Measurements from ENCODE around the gene ELK3.

The ELK3 gene

DNA sequence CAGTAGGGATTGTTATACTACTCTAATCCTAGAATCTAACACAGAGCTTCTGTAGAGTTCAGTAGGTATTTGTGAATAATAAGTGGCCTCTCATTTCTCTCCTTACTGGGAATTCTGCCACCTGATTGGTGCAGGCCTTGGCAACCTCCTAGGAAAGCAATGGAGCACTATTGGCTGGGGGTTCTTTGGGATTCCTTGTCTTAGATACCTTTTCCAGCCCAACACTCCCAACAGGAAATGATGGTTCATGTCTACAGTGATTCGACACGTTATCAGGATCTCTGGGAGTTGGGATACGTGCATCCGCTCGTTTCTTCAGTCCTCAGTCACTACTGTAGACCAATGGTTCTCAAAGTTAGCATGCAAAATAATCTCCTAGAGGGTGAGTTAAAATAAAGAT, 67.4 kb downstream of the ELK3 start:
- H4K20me1 ChIP-seq (ENCODE audit: insufficient read depth, low read length, poor library complexity, severe bottlenecking): peaks cover 13% of the 10 kb centered on the region
- no peaks in the 10 kb centered on the region for H3K27me3 ChIP-seq (ENCODE audit: insufficient read depth, low read length, poor library complexity, severe bottlenecking)
- H3K9me2 ChIP-seq (replicated peaks; ENCODE audit: low read depth, low read length): no peaks in the 10 kb centered on the region
- H3K9ac ChIP-seq (ENCODE audit: low read depth, low read length, poor library complexity, severe bottlenecking): no peak overlapping the region
- H3K79me2 ChIP-seq (ENCODE audit: insufficient read depth, low read length): peaks cover 10% of the 10 kb centered on the region; the same call in 1 of the 2 replicates
- no peaks in the 10 kb centered on the region for H3K4me1 ChIP-seq (ENCODE audit: insufficient read depth, low read length, poor library complexity, severe bottlenecking)
- no peak overlapping the region for H2AFZ ChIP-seq (ENCODE audit: low read length)
- no peak overlapping the region for H3K4me2 ChIP-seq (ENCODE audit: low read depth, low read length, poor library complexity, severe bottlenecking)
- TF ChIP-seq, protein P1, sequence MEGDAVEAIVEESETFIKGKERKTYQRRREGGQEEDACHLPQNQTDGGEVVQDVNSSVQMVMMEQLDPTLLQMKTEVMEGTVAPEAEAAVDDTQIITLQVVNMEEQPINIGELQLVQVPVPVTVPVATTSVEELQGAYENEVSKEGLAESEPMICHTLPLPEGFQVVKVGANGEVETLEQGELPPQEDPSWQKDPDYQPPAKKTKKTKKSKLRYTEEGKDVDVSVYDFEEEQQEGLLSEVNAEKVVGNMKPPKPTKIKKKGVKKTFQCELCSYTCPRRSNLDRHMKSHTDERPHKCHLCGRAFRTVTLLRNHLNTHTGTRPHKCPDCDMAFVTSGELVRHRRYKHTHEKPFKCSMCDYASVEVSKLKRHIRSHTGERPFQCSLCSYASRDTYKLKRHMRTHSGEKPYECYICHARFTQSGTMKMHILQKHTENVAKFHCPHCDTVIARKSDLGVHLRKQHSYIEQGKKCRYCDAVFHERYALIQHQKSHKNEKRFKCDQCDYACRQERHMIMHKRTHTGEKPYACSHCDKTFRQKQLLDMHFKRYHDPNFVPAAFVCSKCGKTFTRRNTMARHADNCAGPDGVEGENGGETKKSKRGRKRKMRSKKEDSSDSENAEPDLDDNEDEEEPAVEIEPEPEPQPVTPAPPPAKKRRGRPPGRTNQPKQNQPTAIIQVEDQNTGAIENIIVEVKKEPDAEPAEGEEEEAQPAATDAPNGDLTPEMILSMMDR (conservative IDR thresholded peaks at IDR 0.05; ENCODE audit: low read length): no peak
- TF ChIP-seq EZH2phosphoT487 (IDR thresholded peaks at IDR 0.05; ENCODE audit: borderline replicate concordance): no peak
- no peaks in the 10 kb centered on the region for H3F3A ChIP-seq (ENCODE audit: low read depth)
- H3K9me3 ChIP-seq (ENCODE audit: insufficient read depth, low read depth, low read length): no peaks in the 10 kb centered on the region
- peaks cover 86% of the 10 kb centered on the region for H3K36me3 ChIP-seq (ENCODE audit: insufficient read depth, low read length)
- H3K4me3 ChIP-seq (ENCODE audit: low read length, poor library complexity, severe bottlenecking): no peak overlapping the region

DNA sequence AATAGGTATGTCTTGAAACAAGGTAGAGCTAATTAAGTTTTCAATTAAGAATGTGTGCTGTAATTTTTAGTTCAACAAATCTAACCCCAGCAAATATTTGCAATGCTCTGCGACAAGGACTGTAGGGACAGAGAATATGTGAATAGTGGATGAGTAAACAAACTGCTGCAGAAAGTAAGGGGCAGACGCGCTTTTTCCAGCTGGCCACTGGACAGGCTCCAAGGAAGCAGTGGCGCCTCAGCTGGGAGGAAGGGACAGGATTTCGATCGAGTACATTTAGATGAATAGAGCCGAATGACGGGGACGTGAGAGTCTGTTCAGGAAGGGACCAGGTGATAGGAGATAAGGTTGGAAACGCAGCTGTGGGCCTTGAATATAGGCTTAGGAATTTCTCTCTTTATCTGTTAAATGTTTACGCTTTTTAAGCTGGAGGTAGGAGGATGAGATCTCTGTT, 69.3 kb downstream of the ELK3 start:
- Histone ChIP-seq H2AFZ (ENCODE audit: low read length) (no peak overlapping the region), H3K9ac (ENCODE audit: low read depth, low read length, poor library complexity, severe bottlenecking) (no peak overlapping the region), H3K9me3 (ENCODE audit: insufficient read depth, low read depth, low read length) (no peaks in the 10 kb centered on the region), H3F3A (ENCODE audit: low read depth) (0 out of 2 replicates have a peak, but pooled peaks cover 4% of the 10 kb centered on the region), H3K36me3 (ENCODE audit: insufficient read depth, low read length) (peaks cover 88% of the 10 kb centered on the region), H3K27me3 (ENCODE audit: insufficient read depth, low read length, poor library complexity, severe bottlenecking) (no peaks in the 10 kb centered on the region), H3K4me1 (ENCODE audit: insufficient read depth, low read length, poor library complexity, severe bottlenecking) (no peaks in the 10 kb centered on the region), H3K9me2 (replicated peaks; ENCODE audit: low read depth, low read length) (no peaks in the 10 kb centered on the region), H3K79me2 (ENCODE audit: insufficient read depth, low read length) (no peaks in the 10 kb centered on the region), H3K4me3 (ENCODE audit: low read length, poor library complexity, severe bottlenecking) (no peak overlapping the region), H4K20me1 (ENCODE audit: insufficient read depth, low read length, poor library complexity, severe bottlenecking) (peaks cover 5% of the 10 kb centered on the region), H3K4me2 (ENCODE audit: low read depth, low read length, poor library complexity, severe bottlenecking) (no peak overlapping the region)
- TF ChIP-seq, protein P1 (conservative IDR thresholded peaks at IDR 0.05; ENCODE audit: low read length): no peak
- no peak for TF ChIP-seq EZH2phosphoT487 (IDR thresholded peaks at IDR 0.05; ENCODE audit: borderline replicate concordance)

DNA sequence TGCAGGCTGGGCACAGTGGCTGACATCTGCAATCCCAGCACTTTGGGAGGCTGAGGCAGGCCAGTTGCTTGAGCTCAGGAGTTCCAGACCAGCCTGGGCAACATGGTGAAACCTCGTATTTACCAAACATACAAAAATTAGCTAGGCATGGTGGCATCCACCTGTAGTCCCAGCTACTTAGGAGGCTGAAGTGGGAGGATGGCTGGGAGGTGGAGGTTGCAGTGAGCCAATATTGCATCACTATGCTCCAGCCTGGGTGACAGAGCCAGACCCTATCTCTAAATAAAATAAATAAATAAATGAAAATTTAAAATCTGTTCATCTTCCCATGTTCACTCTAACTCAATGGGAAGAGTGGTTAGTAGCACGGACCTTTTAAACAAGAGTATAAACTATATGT, 71.2 kb downstream of the ELK3 start:
- H3K9ac ChIP-seq (ENCODE audit: low read depth, low read length, poor library complexity, severe bottlenecking): no peak overlapping the region
- H3K4me2 ChIP-seq (ENCODE audit: low read depth, low read length, poor library complexity, severe bottlenecking): no peak overlapping the region
- no peaks in the 10 kb centered on the region for H3K4me1 ChIP-seq (ENCODE audit: insufficient read depth, low read length, poor library complexity, severe bottlenecking)
- no peak for TF ChIP-seq EZH2phosphoT487 (IDR thresholded peaks at IDR 0.05; ENCODE audit: borderline replicate concordance)
- TF ChIP-seq, protein P1 (conservative IDR thresholded peaks at IDR 0.05; ENCODE audit: low read length): no peak
- H3F3A ChIP-seq (ENCODE audit: low read depth): 0 out of 2 replicates have a peak, but pooled peaks cover 4% of the 10 kb centered on the region
- no peak overlapping the region for H2AFZ ChIP-seq (ENCODE audit: low read length)
- no peaks in the 10 kb centered on the region for H3K9me3 ChIP-seq (ENCODE audit: insufficient read depth, low read depth, low read length)
- H3K36me3 ChIP-seq (ENCODE audit: insufficient read depth, low read length): peaks cover 91% of the 10 kb centered on the region
- H3K9me2 ChIP-seq (replicated peaks; ENCODE audit: low read depth, low read length): no peaks in the 10 kb centered on the region
- H4K20me1 ChIP-seq (ENCODE audit: insufficient read depth, low read length, poor library complexity, severe bottlenecking): peaks cover 3% of the 10 kb centered on the region
- no peaks in the 10 kb centered on the region for H3K27me3 ChIP-seq (ENCODE audit: insufficient read depth, low read length, poor library complexity, severe bottlenecking)
- no peak overlapping the region for H3K4me3 ChIP-seq (ENCODE audit: low read length, poor library complexity, severe bottlenecking)
- H3K79me2 ChIP-seq (ENCODE audit: insufficient read depth, low read length): no peaks in the 10 kb centered on the region

Measured in Loucy (cell line).